Measurements from ENCODE around the gene COLEC12.

DNA sequence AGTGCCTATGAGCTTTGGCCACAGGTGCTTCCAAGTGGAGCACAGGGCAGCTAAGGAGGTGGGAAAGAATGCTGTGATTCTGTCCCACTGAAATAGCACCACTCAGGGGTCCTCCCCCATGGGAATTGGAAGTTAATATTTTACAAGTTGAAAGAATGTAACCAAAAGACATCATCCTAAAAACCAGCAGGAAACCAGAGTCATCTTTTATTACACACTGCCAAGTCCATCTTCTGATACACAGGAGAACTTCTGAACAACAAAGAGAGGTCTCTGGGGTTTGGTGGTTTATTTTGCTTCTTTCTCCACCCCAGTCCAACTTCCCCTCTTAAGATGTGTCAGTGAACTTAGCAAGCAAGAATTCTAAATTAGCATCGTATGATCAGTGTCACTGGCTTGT is 47.7 kb downstream of the COLEC12 start:
- no peak for TF ChIP-seq RAD21 (IDR thresholded peaks at IDR 0.05; ENCODE audit: low read depth)
- TF ChIP-seq FOXM1 (IDR thresholded peaks at IDR 0.05; ENCODE audit: borderline replicate concordance, low read depth) = no peak
